GM19455 (cell line): ENCODE results near the gene ALPI.

ENCODE experiments used
- ATAC-seq: cut with Tn5 transposase; IDR thresholded peaks from one replicate; pipeline ENCODE4 v1.9.1; 2021; ENCODE audit not compliant: unreplicated experiment

The ALPI gene

GRCh38 chr2:232483923-232484627, 28.1 kb downstream of the ALPI start:
- no peak for ATAC-seq

- no peak for ATAC-seq
These were observed 28.8 kb downstream of the ALPI start for GRCh38 chr2:232484628-232485347.

- no peak for ATAC-seq
These were observed 29.4 kb downstream of the ALPI start for GRCh38 chr2:232485348-232485756.

- ATAC-seq = no peak
These were observed 30.0 kb downstream of the ALPI start for GRCh38 chr2:232485757-232486557.

DNA sequence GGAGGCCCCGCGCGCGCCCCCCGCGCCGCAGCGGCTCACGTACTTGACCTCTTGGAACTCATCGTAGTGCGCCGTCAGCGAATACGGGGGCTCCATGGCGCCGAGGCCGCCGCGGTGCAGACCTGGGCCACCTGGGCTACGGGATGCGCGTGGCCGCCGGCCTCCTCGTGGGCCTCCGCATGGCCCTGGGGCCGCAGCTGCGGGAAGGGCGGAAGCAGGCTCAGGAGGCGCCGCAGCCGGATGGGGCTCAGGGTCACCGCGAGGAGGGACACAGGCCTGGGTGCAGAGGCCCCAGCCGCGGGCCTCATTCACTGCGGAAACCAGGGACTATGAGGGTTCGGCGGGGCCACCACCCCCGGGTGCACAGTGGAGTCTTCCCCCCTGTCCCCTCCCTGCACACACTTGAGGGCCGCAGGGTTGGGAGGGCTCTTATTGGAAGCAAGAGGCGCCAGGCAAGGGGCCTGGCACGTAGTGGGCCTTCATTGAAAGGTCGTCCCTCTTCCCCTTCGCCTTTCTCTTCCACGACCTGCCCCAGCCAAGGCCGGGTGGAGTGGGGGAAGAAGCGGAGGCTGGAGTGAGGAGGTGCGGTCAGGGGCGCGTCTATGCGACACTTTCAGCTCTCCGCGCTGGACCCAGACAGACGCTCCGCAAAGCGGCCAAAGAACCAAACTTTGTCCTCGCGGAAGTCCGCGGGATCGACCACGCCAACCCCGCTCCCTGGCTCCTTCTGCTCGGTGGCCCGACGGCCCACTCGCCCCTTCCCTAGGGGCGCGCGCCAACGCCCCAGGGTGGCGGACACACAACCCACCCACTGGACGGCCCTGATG, 30.8 kb downstream of the ALPI start:
- ATAC-seq = no peak

GRCh38 chr2:232487385-232488096, 31.6 kb downstream of the ALPI start, which contains the start of gene ECEL1:
TSS of gene ECEL1 (minus strand) at chr2:232487834. CDS start at chr2:232486653, 1,181 bp downstream.
- no peak for ATAC-seq

GRCh38 chr2:232488097-232488711, 32.3 kb downstream of the ALPI start:
- ATAC-seq = no peak

GRCh38 chr2:232488721-232489300, 32.9 kb downstream of the ALPI start:
- ATAC-seq = no peak

GRCh38 chr2:232489516-232490220, 33.7 kb downstream of the ALPI start:
- ATAC-seq = no peak

- no peak for ATAC-seq
These were observed 34.5 kb downstream of the ALPI start for GRCh38 chr2:232490221-232491138.

- no peak for ATAC-seq
These were observed 35.3 kb downstream of the ALPI start for GRCh38 chr2:232491139-232491780.

GRCh38 chr2:232492236-232492848, 36.4 kb downstream of the ALPI start:
- no peak for ATAC-seq

DNA sequence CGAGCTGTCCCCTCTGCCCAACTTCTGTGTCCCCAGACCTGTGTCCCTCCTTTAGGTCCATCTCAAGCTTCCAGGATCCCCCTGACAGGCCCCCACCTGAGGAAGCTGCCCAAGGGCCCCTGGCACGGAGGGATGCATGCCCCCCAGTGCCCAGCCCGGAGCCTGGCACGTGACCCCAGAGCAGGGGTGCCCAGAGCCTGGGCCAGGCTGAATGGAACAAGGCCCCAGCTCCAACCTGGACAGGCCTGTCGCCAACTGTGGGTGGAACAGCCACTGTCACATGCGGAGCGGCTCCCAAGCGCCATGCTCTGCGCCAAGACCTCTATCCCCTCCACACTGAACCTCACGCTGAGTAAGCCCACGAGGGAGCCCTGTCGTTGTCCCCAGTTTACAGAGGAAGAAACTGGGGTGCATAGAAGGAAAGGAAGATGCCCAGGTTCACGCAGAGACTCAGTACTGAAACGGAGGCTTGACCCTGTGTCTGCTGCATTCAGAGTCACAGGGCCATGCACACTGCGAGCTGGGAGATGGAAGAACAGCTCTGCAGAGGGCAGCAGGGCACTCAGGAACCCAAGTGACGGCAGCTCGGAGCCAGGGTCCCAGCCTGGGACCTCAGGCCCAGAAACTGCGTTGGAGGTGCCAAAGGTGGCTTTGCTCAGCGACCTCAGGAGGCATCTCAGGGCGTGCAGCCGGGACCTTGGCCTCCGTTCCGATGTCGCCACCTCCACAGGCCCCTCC, 37.2 kb downstream of the ALPI start:
- no peak for ATAC-seq

DNA sequence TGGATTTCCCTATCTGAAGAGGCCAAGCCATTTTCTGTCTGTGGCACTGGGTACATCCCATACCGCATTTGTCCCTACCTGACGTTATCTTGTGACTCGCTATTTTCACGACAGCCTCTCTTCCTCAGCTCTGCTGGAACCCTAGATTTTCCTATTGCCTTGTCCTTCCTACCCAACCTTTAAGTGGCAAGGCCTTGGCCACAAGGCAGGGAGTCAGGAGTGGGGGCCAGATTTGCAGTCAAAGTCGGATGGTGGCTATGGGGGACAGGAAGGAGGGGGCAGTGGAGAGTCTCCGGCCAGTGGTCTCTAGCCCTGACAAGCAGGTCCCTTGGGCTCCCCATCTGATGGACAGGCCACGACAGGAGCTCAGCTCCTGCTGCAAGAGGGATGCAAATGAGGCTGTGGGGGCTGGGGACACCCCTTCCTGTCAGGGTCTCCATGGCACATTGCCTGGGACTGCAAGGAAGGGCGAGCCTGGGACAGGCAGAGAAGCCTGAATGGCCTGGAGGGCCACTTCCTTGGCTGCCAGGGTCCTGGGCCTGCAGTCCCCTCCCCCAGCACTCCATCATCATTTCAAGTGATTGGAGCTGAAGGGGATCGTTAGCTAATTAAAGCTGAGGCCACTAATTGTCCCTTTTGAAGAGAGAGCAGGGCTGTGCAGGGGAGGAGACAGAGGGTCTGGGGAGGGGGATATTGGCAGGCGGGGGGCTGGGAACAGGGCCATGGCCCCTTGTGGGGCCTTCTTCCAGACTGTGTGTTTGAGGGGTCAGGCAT, 37.9 kb downstream of the ALPI start:
- no peak for ATAC-seq

DNA sequence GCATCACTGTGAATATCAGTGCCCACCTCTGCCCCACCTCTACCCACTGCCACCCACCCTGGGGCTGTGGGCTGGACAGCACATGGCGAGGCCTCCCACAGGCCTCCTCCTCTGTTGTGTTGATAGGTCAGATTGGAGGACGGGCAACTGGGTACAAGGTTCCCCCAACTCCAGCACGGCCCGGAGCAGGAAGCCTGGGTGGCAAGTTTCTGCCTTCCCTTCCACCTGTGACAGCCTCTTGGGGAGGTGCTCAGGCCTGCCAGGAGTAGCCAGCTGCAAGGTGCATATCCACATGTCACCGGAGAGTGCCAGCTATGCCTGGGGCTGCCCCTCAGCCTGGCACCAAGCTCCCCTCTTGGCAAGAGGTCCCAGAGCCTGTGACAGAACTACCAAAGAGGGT, 38.6 kb downstream of the ALPI start:
- no peak for ATAC-seq
